Omental fat pad (tissue), 4 donors: Measurements from ENCODE around the gene ITGA8. TPM values are rescaled to one million over a fixed set of nuclear protein-coding genes. Genes with fewer than 3 reads are reported as not detected.

Source experiments
- ATAC-seq: fragments of 150-250 bp; one replicate; pipeline ENCODE4 v1.9.1; 2016; ENCODE audit warnings: mild to moderate bottlenecking, moderate library complexity; ENCODE audit not compliant: low FRiP score
- DNase-seq: peaks from one replicate; pipeline ENCODE4 v3.0.0-alpha.2; 2019; ENCODE audit warnings: low spot score
- CTCF ChIP-seq, 3 donors: fragments of 450-650 bp; IDR thresholded peaks; one replicate each; pipeline ENCODE4 v1.5.1; 2016 to 2017; ENCODE audit warnings: antibody characterized with exemption in 3 of 3, mild to moderate bottlenecking in 3 of 3, moderate library complexity in 2 of 3
- total RNA-seq, 4 donors: library from RNA; depleted of rRNA; stranded (reverse); fragments of >200 nt; gene quantifications; one replicate each; pipeline ENCODE4 v1.1.0, GENCODE V29; 2016

Gene ITGA8
- total RNA-seq, 4 donors from 2014 or later: 1.1 to 13.9 (median 2.2) TPM

DNA sequence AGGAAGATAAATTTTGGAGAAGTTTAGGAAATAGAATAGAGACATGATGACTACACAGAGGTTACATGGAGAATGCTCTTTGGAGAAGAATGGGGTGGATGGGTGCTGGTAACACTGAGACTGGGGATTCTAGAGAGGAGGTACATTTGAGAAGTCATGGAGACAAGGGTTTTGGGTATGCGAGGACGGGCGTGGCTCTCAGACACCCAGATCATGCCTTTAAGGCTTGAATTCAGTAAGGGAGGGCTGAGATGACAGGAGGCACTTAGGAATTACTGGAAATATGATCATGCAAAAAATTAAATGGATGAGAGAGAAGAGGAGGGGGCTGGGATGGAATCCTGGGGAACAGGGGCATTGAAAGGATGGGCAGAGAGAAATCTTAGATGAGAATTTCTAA is 168.8 kb downstream of the ITGA8 start:
- ATAC-seq (no peak), DNase-seq (no peak)
- TF ChIP-seq CTCF (IDR thresholded peaks at IDR 0.05): no peak

GRCh38 chr10:15548331-15548730 is 171.4 kb downstream of the ITGA8 start:
- DNase-seq: no peak
- no peak for TF ChIP-seq CTCF (IDR thresholded peaks at IDR 0.05)
- no peak for ATAC-seq

- no peak for TF ChIP-seq CTCF (IDR thresholded peaks at IDR 0.05)
- DNase-seq (no peak), ATAC-seq (no peak)
Measured at GRCh38 chr10:15546606-15547005, 173.1 kb downstream of the ITGA8 start.

DNA sequence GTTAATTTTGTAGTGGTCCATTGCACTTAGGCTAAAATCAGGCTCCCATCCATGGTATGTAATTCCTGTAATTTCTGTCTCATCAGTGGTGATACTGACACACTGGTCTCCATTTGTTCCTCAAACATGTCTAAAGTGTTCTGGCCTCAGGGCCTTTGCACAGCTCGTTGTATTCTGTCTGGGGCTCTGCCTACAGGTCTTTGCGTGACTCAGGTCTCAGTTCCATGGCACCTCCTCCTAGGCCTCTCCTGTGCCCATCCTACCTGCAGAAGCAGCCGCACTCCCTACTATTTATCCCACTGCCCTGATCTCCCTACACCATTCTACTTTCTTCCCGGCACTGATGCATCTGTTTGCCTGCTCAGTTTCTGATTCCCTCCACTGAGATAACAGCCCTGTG is 173.8 kb downstream of the ITGA8 start:
- ATAC-seq (no peak), DNase-seq (no peak)
- no peak for TF ChIP-seq CTCF (IDR thresholded peaks at IDR 0.05)

- ATAC-seq (no peak), DNase-seq (no peak)
- no peak for TF ChIP-seq CTCF (IDR thresholded peaks at IDR 0.05)
Measured at GRCh38 chr10:15545266-15545665, 174.5 kb downstream of the ITGA8 start.

DNA sequence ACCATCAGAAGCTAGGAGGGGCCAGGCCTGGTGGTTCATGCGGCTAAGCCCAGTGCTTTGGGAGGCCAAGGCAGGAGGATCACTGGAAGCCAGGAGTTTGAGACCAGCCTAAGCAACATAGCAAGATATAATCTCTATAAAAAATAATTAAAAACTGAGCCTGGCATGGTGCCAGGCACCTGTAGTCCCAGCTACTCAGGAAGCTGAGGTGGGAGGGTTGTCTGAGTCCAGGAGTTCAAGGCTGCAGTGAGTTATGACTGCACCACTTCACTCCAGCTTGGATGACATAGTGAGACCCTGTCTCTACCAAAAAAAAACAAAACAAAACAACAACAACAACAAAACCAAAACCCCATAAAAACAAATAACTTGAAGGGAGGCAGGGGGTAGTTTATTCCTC is 175.7 kb downstream of the ITGA8 start:
- no peak for DNase-seq
- no peak for TF ChIP-seq CTCF (IDR thresholded peaks at IDR 0.05)
- no peak for ATAC-seq

- DNase-seq (no peak), ATAC-seq (no peak)
- no peak for TF ChIP-seq CTCF (IDR thresholded peaks at IDR 0.05)
Measured at GRCh38 chr10:15542817-15543216, 176.9 kb downstream of the ITGA8 start.
